ENCODE data around the gene TPSB2. TPM values are rescaled to one million over a fixed set of nuclear protein-coding genes. Genes with fewer than 3 reads are reported as not detected.

The TPSB2 gene
- total and polyA plus RNA-seq, 9 of the 15 experiments (the other 6 are each of a cell fraction or from before 2014, with no cell fraction given) = 0.18 TPM; not detected in 8

GRCh38 chr16:1198194-1198593 lies 31.8 kb downstream of the TPSB2 start (continued):
- TF ChIP-seq MLLT1 (IDR thresholded peaks at IDR 0.05) (no peak), ZNF175 (CRISPR knock-in tag; IDR thresholded peaks at IDR 0.05; ENCODE audit: low read depth) (no peak), ZNF407 (IDR thresholded peaks at IDR 0.05; ENCODE audit: low read depth) (no peak), TCF7 (IDR thresholded peaks at IDR 0.05; ENCODE audit: borderline replicate concordance) (no peak), HDAC1 (IDR thresholded peaks at IDR 0.05) (no peak), U2AF1 (optimal IDR thresholded peaks at IDR 0.05; ENCODE audit: low read depth, low read length) (no peak), DLX4 (CRISPR knock-in tag; IDR thresholded peaks at IDR 0.05) (no peak)

Measured in K562 (cell line).